GM15510 (cell line): ENCODE data around the gene FUT1.

Source experiments
- POLR2A ChIP-seq: IDR thresholded peaks from 3 replicates; pipeline ENCODE4 v1.6.1; 2011; ENCODE audit warnings: borderline replicate concordance; ENCODE audit not compliant: insufficient read length; ENCODE audit errors: extremely low read depth

Gene FUT1

GRCh38 chr19:48713864-48714755, 38.3 kb downstream of the FUT1 start:
- peak; percentile 62 for TF ChIP-seq POLR2A

- no peak for TF ChIP-seq POLR2A
Measured at GRCh38 chr19:48713041-48713863, 39.2 kb downstream of the FUT1 start.

- TF ChIP-seq POLR2A, result no peak
Measured at GRCh38 chr19:48711106-48711662, 41.3 kb downstream of the FUT1 start.

GRCh38 chr19:48708471-48708870, 44.0 kb downstream of the FUT1 start:
- TF ChIP-seq POLR2A, result no peak

GRCh38 chr19:48705431-48705830, 47.0 kb downstream of the FUT1 start:
- no peak for TF ChIP-seq POLR2A

GRCh38 chr19:48703316-48703715, 49.1 kb downstream of the FUT1 start:
- TF ChIP-seq POLR2A, result no peak

GRCh38 chr19:48702701-48703100, 49.7 kb downstream of the FUT1 start:
- TF ChIP-seq POLR2A, result no peak

- TF ChIP-seq POLR2A, result no peak
Measured at GRCh38 chr19:48698046-48698445, 54.4 kb downstream of the FUT1 start.
